Renal pelvis (tissue), 12 donors: Measurements from ENCODE around the gene OR8D1. TPM values are rescaled to one million over a fixed set of nuclear protein-coding genes. Genes with fewer than 3 reads are reported as not detected.

Experiments
- DNase-seq: peaks from one replicate; pipeline ENCODE4 v3.0.0-alpha.2; 2013
- long read RNA-seq, 16 experiments: transcript quantifications; one replicate each; lab custom pipeline, GENCODE V29; 2026
- polyA plus RNA-seq, 3 donors: library from polyadenylated mRNA; unstranded; fragments of 120-200 nt; gene quantifications; one replicate each; pipeline ENCODE4 v1.2.1, GENCODE V29; 2013; ENCODE audit not compliant: insufficient read length in 3 of 3

Gene OR8D1
- polyA plus RNA-seq = not detected
- long read RNA-seq, donor 1 = 0 reads
- long read RNA-seq, donor 2 = 0 reads
- long read RNA-seq, donor 3 = 0 reads
- long read RNA-seq, donor 4 = 0 reads
- long read RNA-seq, donor 5 = 0 reads
- long read RNA-seq, donor 6 = 0 reads
- long read RNA-seq, donor 7 = 0 reads
- long read RNA-seq, donor 8 = 0 reads
- long read RNA-seq, donor 9 = 0 reads
- long read RNA-seq, donor 10 = 0 reads
- long read RNA-seq, donor 11 = 0 reads
- long read RNA-seq, donor 12 = 0 reads
- long read RNA-seq, donor 13 = 0 reads
- long read RNA-seq, donor 14 = 0 reads
- long read RNA-seq, donor 15 = 0 reads
- long read RNA-seq, donor 16 = 0 reads

DNA sequence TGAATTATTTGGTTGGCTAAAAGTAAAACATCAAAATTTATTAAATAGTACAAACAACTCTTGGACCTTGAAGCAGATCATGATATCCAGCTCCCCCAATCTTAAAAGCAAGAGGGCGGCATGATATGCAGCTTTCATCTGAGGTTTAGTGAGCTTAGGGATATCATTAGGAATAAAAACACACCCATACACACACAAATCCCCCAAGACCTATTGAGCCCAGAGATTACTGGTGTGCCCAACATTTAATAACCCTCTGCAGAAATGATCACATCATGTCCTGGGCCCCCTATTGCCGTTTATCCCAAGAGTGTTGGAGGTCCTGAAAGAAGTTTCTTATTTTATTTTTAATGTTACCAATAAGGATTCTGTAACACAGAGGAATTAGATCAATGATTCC lies at the start of gene OR8D1:
Gene OR8D1 (minus strand): TSS at position 101 of the 400 bp plus-strand sequence. CDS start 3,183 bp downstream, outside the sequence.
- DNase-seq = no peak

DNA sequence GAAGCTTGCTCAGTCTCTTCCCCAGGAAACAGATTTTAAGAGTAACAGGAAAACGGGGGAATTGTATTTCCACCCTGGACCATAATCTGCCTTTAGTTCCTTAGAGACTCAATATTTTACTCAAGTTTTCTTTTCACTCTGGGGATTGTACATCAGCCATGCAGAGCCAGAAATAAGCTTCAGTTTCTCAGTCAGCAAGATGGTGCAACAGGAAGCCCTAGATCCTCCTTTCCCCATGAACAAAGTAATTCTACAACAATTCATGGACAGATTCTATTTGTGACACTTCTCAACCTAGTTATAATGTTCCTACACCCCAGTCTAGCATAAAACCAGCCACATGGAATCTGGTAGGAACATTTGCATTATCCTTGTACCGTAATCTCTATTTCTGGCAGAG lies 45.8 kb upstream of the OR8D1 start:
- DNase-seq = no peak

DNA sequence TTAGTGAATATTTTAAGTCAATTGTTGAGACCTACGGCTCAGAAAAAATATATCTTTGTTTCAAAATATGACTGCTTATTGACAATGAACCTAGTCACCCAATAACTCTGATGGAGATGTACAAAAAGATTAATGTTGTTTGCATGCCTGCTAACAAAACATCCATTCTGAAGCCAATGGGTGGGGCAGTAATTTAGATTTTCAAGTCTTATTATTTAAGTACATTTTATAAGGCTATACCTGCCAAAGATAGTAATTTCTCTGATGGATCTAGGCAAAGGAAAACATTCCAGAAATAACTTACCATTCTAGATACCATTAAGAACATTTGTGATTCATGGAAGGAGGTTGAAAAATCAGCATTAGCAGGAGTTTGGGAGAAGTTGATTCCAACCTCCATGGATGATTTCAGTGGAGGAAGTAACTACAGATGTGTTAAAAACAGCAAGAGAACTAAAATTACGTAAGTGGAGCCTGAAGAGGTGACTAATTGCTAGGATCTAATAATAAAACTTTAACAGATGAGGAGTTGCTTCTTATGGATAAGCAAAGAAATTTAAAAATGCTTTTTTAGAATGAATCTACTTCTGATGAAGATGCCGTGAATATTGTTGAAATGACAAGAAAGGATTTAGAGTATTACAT lies 32.7 kb upstream of the OR8D1 start:
- DNase-seq = no peak

DNA sequence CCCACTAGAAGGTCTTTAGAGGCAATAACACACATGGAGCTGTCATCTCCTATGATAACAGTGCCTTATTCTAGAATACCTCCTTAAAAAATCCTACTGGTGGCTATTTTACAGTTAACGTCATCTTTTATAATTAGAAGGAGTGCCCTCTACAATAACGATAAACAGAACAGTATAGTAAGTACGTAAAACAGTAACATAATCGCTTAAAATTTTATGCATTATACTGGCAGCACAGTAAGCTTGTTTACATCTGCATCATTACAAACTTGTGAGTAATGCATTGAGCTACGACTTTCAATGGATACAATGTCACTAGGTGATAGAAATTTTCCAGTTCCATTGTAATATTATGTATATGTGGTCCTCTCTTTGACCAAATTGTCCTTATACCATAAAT lies 30.6 kb upstream of the OR8D1 start:
- DNase-seq = no peak

DNA sequence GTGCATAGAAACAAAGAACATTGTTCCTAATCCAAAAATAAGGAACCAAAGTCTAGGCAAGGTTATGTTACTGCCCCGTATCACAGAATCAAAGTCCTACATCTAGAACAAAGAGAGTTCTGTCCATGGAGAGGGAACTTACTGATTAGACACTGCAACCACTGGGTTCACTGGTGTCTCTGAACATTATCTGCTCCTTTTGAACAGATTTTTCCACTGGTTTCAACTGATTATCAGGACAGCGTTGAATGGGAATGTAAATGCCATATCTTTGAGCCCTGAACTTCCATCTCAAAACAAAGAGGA lies 26.3 kb upstream of the OR8D1 start:
- DNase-seq = no peak

DNA sequence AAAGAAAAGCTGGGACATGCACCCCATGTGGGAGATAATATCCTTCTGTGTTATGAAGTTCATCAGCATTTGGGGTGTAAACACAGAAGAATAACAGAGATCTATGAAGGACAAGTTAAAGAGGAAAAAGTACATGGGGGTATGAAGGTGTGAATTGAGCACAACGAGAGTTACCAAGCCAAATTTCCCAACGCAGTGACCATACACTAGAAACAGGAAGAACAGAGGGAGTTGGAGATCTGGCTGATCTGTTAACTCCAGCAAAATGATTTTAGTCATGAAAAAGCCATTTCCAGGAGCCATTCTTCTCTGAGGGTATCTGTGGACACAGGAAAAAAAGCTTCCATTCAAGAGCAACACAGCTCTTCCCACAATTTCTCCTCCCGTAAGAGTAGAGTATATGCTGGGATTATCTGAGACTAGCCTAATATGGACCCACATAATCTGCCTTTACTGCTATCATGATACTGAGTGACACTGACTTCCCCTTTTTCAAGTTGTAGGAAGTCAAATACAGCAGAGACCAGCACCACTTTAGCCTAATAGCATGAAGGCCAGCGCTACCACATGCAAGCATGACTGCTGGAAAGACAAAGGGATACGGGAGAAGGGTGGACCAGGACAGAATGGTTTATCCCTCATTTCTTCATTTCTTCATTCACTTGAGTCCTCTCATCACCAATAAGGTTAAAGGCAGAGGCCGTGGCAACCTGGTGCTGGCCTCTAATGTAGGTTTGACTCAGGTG lies 25.8 kb upstream of the OR8D1 start:
- DNase-seq = no peak

DNA sequence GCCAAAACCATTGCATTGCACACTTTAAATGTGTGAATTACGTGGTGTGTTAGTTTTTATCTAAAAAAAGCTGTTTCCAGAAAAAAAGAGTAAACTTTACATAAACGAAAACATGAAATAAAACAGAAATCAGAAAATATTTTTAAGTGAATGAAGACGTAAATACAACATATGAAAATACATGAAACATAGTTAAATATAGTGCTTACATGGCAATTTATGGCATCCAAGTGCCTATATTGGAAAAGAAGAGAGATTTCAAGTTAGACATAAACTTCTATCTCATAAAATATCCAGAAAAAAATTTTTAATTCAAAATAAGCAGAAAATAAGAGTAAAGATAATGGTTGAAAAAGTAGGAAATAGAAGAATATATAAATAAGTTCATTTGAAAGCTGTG lies 18.1 kb upstream of the OR8D1 start:
- DNase-seq = no peak

DNA sequence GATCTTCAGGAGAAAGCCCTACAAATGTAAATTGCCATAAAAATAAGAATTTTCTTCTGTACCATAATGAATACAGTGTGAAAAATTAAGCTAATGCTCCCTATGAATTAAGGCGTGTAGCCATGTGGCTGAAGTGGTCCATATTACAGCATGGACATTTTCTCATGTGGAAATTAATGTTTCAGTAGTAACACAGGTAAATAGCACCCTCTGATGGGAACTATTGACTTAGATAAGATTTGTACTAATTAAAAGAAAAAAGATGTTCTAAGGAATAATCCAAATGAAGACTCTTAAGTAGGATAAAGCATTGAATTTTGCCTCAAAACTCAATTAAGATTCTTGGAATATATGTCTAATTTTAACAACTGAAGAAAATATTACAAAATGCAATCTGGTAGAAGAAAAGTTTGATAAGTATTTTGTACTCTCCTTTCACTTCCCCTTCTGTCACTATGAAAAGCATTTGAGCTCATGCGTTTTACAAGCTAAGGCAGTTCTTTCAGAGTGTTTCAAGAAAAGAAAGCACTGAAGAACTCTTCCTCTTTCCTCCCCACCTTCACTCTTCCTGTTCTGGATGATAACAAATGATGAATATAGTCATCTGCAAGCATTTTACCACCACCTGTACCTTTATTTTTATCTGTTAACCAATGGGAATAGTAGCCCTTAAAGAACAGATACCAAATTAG lies 16.2 kb upstream of the OR8D1 start:
- no peak for DNase-seq

DNA sequence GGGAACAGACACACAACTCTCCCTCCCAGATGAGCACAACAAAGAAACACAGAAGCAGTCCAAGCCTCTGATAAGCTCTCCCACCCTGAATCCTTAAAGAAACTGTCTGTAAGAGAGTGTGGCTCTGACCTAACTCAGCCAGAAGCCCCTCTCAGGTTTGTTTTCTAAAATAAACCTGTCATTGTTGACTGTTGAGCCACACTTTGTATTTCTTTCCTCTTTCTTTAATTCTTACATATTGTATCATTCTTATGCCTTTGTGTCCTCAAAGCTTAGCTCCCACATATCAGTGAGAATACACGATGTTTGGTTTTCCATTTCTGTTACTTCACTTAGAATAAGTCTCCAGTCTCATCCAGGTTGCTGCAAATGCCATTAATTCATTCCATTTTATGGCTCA lies 14.0 kb upstream of the OR8D1 start:
- no peak for DNase-seq

DNA sequence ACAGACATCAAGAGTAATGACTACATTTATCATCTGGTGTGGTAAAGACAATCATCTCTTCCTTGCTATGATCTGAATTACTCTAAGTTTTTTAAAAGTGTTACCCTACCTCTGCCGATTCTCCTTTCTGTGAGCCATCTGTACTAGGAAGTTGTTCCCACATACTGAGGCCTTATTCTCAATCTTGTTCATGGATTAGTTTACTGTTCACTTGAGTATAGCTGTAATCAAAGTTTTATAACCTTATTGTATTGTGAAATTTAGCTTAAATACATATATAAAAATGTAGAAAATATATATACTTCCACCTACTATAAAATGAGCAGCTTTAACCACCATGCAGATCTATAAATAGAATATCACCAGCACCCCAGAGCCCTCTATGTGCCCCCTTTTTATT lies 8.6 kb upstream of the OR8D1 start:
- no peak for DNase-seq

DNA sequence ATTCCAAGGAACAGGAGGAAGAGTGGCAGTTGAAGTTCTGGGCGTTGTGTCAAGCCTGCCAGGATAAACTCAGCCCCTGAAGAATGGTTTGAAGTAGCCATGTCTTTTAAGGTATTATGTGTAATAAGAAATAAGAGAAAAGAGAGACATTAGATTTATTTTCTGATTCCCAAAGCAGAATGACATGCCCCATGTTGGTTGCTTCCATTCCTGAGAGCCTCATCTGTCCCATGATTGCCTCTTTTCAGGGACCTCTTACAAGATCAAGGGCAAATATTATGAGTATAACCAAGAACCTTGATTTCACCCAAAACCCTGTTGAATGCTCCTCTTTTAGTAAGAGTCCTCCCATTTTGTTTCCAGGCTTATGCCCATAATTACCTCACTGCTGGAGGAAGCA lies 6.3 kb upstream of the OR8D1 start, which contains the start of gene OR8D2:
Gene OR8D2 (minus strand): TSS at position 101 of the 400 bp plus-strand sequence. CDS start 0 bp downstream, at position 101.
- DNase-seq = no peak

DNA sequence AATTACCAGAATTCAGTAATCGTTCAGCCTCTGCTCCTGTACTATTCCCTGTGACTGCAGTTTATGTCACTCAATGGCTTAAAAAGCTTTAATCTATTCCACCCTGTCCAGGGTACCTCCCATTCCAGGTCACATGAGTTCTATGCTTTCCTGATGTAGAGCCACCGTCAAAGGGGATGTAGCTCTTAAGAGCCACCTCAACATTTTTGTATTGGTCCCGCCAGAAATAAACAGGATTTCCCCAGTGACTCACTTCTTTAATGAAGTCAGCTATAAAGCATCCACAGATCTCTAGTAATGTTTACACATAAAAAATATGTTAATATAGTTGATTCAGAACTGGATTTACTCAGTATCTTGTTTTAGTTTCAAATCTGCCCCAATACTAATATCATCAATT lies 1.3 kb upstream of the OR8D1 start:
- DNase-seq = no peak

DNA sequence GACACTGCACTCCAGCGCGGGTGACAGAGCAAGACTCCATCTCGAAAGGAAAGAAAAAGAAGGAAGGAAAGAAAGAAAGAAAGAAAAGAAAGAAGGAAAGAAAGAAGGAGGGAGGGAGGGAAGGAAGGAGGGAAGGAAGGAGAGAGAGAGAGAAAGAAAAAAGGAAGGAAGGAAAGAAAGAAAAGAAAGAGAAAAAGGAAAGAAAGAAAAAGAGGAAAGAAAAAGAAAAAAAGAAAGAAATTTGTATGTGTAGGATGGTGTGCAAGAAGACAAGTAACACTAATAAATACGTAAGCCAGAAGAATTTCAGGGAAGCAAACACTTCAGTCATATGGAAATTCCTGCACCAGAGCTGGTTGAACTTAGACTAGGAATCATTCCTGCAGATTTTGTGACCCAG lies 618 bp downstream of the OR8D1 start:
- no peak for DNase-seq

DNA sequence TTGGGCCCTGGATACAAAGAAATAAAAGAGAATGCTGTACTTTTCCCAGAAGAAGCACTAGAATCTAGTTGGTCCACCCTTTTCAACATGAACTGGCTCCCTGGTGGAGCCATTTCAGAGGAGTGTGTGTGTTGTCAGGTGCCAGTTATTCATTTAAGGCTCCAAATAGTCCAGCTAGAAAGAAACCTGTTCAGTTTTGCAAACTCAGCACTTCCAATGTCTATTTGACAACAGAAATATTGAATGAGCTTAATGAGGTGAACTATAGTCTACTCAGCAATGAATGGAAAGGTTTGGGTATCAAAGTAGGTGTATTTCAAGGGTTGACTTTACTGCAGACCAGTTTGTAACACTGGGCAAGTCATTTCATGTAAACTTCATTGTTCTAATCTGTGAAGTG lies 2.1 kb downstream of the OR8D1 start:
- DNase-seq = no peak

DNA sequence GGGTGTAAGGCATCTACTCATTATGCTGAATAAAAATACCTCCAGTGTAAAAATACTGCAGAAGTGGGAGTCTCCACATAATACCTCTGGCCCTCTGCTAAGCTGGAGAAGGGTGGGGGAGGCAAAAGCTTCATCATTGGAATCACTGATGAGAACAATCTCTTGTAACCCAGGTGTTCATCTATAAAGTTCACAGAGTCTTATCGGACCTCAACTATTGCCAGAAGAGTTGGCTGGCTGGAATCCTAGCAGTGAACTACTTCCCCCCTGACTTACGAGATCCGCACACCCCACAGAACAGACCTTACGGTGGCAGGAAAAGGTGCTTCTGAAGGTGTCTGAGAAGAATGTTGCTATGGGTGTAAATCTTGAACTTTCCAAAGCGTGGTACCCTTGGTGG lies 2.5 kb downstream of the OR8D1 start:
- no peak for DNase-seq

DNA sequence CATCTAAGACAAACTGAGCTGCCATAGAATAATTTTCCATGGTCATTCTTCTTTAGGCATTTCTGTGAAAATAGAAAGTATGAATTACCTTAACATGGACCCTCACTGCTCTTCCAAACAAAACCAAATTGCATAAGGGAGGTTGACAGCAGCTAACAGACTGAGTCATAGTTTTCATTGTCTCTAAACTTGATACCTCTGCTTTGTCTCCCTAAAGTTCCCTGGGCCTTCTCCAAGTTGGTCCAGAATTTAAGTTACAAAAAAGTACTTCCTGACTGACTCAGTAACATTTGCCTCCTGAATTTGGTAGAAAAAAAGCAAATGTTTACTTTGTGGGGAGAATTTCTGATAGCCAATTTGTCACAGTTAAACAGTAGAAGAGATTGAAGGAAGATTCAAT lies 3.0 kb downstream of the OR8D1 start:
- no peak for DNase-seq

DNA sequence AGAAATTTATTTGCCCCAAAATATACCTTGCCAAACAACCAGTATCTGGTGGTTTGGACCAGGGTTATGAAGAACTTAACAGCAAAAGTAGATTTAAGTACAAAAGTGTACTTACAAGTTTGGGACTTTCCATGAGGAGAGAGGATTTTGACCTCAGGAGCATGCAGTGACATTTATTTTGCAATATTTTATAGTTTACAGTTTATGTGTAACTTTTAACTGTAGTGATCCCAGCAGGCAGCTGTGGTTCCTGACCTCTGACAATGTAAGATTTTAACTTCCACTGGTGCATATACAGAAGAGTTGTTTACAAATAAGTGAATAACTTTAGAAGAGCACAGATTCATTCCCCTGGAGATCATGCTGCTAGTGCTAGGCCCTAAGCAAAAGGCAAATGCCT lies 6.7 kb downstream of the OR8D1 start:
- no peak for DNase-seq

DNA sequence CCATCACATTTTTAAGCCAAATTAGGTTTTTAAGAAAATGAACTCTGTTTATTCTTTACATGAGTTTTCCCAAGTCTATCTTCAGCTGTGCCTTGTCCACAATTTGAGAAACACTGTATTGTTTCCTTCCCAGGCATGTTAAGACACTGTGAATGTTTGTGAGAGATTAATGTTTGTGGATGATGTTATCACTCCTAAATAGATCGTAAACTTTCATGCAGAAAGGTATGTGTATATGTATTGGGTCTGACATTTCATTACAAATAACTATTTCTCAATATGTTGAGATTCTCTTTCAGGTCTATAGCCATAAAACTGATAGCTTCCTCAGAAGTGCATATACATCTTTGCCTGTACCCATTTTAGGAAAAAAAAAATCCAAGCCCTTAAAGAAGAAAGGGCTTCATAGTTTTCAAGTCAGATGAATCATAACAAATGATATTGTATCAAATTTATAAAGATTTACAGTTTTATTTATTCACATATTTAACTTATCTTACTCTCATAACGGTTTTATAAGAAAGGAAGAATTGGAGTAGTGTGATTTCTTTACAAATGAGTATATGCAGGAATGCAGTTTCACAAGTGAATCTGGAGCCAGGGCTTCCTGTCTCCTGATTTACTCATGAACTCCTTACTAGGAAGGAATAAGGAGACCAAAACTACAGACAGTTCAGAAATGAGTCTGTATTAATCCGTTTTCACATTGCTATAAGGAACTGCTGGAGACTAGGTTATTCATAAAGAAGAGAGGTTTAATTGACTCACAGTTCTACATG lies 11.2 kb downstream of the OR8D1 start:
- DNase-seq = no peak

DNA sequence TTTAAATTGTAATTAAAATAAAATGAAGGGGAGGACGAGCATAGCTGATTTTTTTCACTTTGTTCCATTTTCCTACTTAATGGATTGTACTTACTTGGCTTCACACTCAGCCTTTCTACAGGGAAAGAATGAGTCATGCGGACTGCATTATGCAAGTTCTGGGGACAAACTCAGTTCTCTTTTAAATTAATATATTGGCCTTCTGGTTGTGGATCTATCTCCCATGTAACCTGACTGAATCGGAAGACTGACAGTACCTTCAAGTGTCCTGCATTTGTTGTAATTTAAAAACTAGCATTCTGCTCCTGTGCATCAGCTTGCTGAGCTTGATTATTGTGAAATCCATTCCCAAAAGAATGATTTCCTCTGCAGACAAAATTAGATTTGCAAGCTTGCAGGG lies 12.2 kb downstream of the OR8D1 start:
- DNase-seq = no peak

DNA sequence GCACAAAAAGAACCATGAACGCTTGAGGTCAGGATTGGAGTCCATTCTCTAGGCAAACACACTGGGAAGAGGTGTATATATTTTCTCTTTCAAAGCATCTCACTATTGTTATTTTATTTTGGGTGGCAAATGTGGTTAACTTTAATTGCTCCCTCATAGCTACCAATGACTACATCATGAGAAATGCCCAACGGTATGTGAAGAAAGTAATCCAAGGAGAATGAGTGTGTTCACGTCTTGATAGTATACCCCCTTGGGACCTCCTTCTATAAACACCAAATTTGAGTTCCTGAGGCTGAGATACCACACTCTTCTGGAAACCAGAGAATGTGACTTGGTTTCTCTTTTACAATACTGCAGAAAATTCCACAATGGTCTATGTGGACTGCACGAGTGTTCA lies 15.8 kb downstream of the OR8D1 start:
- DNase-seq = no peak

DNA sequence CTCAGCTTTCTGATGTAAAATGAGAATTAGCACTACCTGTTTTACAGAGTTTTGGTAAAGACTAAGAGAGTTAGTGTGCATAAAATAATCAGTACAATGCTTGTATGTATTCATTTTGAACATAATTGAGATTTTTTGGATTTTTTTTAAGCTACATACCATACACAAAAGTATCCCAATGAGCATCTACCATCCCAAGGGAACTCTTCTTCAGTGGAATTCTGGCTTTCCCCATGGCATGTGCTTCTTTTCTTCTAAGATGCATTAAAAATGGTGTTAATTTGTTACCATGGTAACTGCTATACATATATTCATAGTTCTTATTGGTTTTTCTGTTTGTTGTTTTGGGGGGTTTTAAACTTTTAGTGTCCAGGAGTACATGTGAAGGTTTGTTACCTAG lies 17.7 kb downstream of the OR8D1 start:
- DNase-seq = no peak

DNA sequence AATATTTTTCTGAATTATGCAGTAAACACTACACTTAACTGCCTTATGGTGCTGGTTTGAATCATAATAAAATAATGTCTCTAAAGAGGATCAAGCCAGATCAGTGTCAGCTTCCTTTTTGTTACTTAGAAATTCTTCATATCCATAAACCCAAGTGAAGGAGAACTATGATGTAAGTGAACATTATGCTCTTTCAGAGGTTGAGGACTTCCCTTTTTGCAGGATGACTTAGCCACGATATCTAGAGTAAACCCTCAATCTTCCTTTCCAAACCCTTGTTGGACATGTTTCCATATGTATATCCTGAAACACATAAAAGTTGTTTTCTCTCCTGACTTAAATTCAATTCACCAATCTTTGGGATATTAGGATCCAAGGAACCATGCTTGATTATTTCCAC lies 19.1 kb downstream of the OR8D1 start:
- DNase-seq = no peak
